ENCODE measurements around the gene SERINC5. TPM values are rescaled to one million over a fixed set of nuclear protein-coding genes. Genes with fewer than 3 reads are reported as not detected.
A peak's percentile ranks its signal among the peaks of the same experiment; 100 is the strongest.

Gene SERINC5
- polyA plus RNA-seq, 1 of the 3 experiments (the other 2 are of a cell fraction) = 4.5 TPM

- Histone ChIP-seq H3K79me2 (ENCODE audit: insufficient read depth) (peaks cover 42% of the 10 kb centered on the region), H3K9me2 (no peaks in the 10 kb centered on the region), H3K27me3 (ENCODE audit: insufficient read depth) (no peaks in the 10 kb centered on the region), H2AFZ (ENCODE audit: low read depth) (peak overlapping the region; percentile 75), H3K9ac (peak overlapping the region; percentile 76; the same call in 1 of the 2 replicates), H3K9me3 (no peaks in the 10 kb centered on the region), H3K4me1 (ENCODE audit: control insufficient read depth in 1 of 2, insufficient read depth in 2 of 2, low read depth in 1 of 2, low read length in 1 of 2) (peaks cover 11 to 12% of the 10 kb centered on the region in 2 experiments), H4K20me1 (ENCODE audit: insufficient read depth) (no peaks in the 10 kb centered on the region), H3K36me3 (replicated peaks in 1 of 2; ENCODE audit: control insufficient read depth in 1 of 2, insufficient read depth in 2 of 2, low read length in 1 of 2) (no peaks in the 10 kb centered on the region), H3K27ac (ENCODE audit: low read depth in 2 of 2, low read length in 1 of 2) (peak overlapping the region; percentile 41 to 64; a peak in 2 of 4 replicates), H3K4me2 (peak overlapping the region; percentile 99), H3F3A (replicated peaks; ENCODE audit: insufficient read depth) (peaks cover 13% of the 10 kb centered on the region), H3K4me3 (ENCODE audit: low read depth in 2 of 2, low read length in 1 of 2) (peak overlapping the region; percentile 79 to 94)
- 10% methylated on average over 20 of the region's 23 CpGs for WGBS (ENCODE audit: low lambda C conversion rate)
- CTCF ChIA-PET = interaction anchor here (0.6 to 5.8 kb wide), 7 partner anchors 10 to 187 kb away, joined by 3 to 32 read pairs (median 3); no protein-coding TSS in a partner anchor
- TF ChIP-seq POLR2AphosphoS5 (IDR thresholded peaks at IDR 0.05; ENCODE audit: low read depth, low read length) (no peak), SIN3A (IDR thresholded peaks at IDR 0.05; ENCODE audit: borderline replicate concordance, low read depth, low read length) (0 out of 2 replicates have a peak, but pooled peaks have one; percentile 15), MXI1 (IDR thresholded peaks at IDR 0.05; ENCODE audit: low read depth, low read length) (peak; percentile 76)
- TF ChIP-seq, protein P1, sequence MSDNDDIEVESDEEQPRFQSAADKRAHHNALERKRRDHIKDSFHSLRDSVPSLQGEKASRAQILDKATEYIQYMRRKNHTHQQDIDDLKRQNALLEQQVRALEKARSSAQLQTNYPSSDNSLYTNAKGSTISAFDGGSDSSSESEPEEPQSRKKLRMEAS (IDR thresholded peaks at IDR 0.05; ENCODE audit: low read depth) = peak; percentile 40; the same call in 1 of the 2 replicates
- POLR2A ChIA-PET = interaction anchor here (1.0 to 2.5 kb wide), 5 partner anchors 44 to 163 kb away, joined by 4 to 11 read pairs (median 4); no protein-coding TSS in a partner anchor
- peak; percentile 42 for DNase-seq
These were observed 949 bp downstream of the SERINC5 start for GRCh38 chr5:80254767-80255430.

GRCh38 chr5:80251636-80252035, 4.2 kb downstream of the SERINC5 start:
- H2AFZ ChIP-seq (ENCODE audit: low read depth) = no peak overlapping the region
- no peaks in the 10 kb centered on the region for H3K36me3 ChIP-seq (replicated peaks in 1 of 2; ENCODE audit: control insufficient read depth in 1 of 2, insufficient read depth in 2 of 2, low read length in 1 of 2)
- peaks cover 15% of the 10 kb centered on the region for H3F3A ChIP-seq (replicated peaks; ENCODE audit: insufficient read depth)
- peaks cover 44% of the 10 kb centered on the region for H3K79me2 ChIP-seq (ENCODE audit: insufficient read depth)
- H3K4me2 ChIP-seq = no peak overlapping the region
- no peak overlapping the region for H3K9ac ChIP-seq
- H3K4me1 ChIP-seq (ENCODE audit: control insufficient read depth in 1 of 2, insufficient read depth in 2 of 2, low read depth in 1 of 2, low read length in 1 of 2) = peaks cover 12 to 14% of the 10 kb centered on the region in 2 experiments; a peak in 3 of 4 replicates
- no peak overlapping the region for H3K27ac ChIP-seq (ENCODE audit: low read depth in 2 of 2, low read length in 1 of 2)
- CTCF ChIA-PET = interaction anchor here (1.1 kb wide), 1 partner anchor 421 kb away, joined by 3 read pairs; no protein-coding TSS in a partner anchor
- no peak for TF ChIP-seq MXI1 (IDR thresholded peaks at IDR 0.05; ENCODE audit: low read depth, low read length)
- TF ChIP-seq USF2 (IDR thresholded peaks at IDR 0.05; ENCODE audit: borderline replicate concordance, low read depth, low read length) = no peak
- TF ChIP-seq SMC3 (IDR thresholded peaks at IDR 0.05; ENCODE audit: low read depth, low read length) = no peak
- TF ChIP-seq RCOR1 (IDR thresholded peaks at IDR 0.05; ENCODE audit: low read length) = no peak
- no peak for TF ChIP-seq GABPA (IDR thresholded peaks at IDR 0.05; ENCODE audit: low read depth)
- no peaks in the 10 kb centered on the region for H4K20me1 ChIP-seq (ENCODE audit: insufficient read depth)
- WGBS (ENCODE audit: low lambda C conversion rate) = 98% methylated on average over 6 of the region's 8 CpGs
- H3K27me3 ChIP-seq (ENCODE audit: insufficient read depth) = no peaks in the 10 kb centered on the region
- H3K4me3 ChIP-seq (ENCODE audit: low read depth in 2 of 2, low read length in 1 of 2) = no peak overlapping the region
- POLR2A ChIA-PET = interaction anchor here (1.0 kb wide), 1 partner anchor 142 kb away, joined by 6 read pairs; no protein-coding TSS in a partner anchor
- H3K9me3 ChIP-seq = no peaks in the 10 kb centered on the region
- no peak for DNase-seq
- H3K9me2 ChIP-seq = no peaks in the 10 kb centered on the region

GRCh38 chr5:80250801-80251200, 5.0 kb downstream of the SERINC5 start:
- Histone ChIP-seq H3K9ac (no peak overlapping the region), H3K27me3 (ENCODE audit: insufficient read depth) (no peaks in the 10 kb centered on the region), H4K20me1 (ENCODE audit: insufficient read depth) (no peaks in the 10 kb centered on the region), H3K4me1 (ENCODE audit: control insufficient read depth in 1 of 2, insufficient read depth in 2 of 2, low read depth in 1 of 2, low read length in 1 of 2) (peaks cover 12 to 17% of the 10 kb centered on the region in 2 experiments; a peak in 3 of 4 replicates), H3K4me2 (no peak overlapping the region), H3K4me3 (ENCODE audit: low read depth in 2 of 2, low read length in 1 of 2) (no peak overlapping the region), H3K27ac (ENCODE audit: low read depth in 2 of 2, low read length in 1 of 2) (no peak overlapping the region), H3K36me3 (replicated peaks in 1 of 2; ENCODE audit: control insufficient read depth in 1 of 2, insufficient read depth in 2 of 2, low read length in 1 of 2) (no peaks in the 10 kb centered on the region), H2AFZ (ENCODE audit: low read depth) (no peak overlapping the region), H3K9me3 (no peaks in the 10 kb centered on the region), H3K79me2 (ENCODE audit: insufficient read depth) (peaks cover 48% of the 10 kb centered on the region), H3F3A (replicated peaks; ENCODE audit: insufficient read depth) (peaks cover 11% of the 10 kb centered on the region), H3K9me2 (no peaks in the 10 kb centered on the region)
- no peak for DNase-seq
- ChIA-PET CTCF (no interaction called here), POLR2A (no interaction called here)
- WGBS (ENCODE audit: low lambda C conversion rate) = 86% methylated on average over 7 of the region's 7 CpGs
- TF ChIP-seq USF1 (IDR thresholded peaks at IDR 0.05; ENCODE audit: borderline replicate concordance, low read depth) (no peak), EP300 (IDR thresholded peaks at IDR 0.05; ENCODE audit: borderline replicate concordance in 1 of 2, low read depth in 1 of 2, low read length in 1 of 2) (no peak), TAF1 (IDR thresholded peaks at IDR 0.05; ENCODE audit: borderline replicate concordance, low read depth, low read length) (no peak), NRF1 (IDR thresholded peaks at IDR 0.05; ENCODE audit: low read depth, low read length) (no peak), JUND (IDR thresholded peaks at IDR 0.05) (no peak), REST (IDR thresholded peaks at IDR 0.05; ENCODE audit: low read depth, low read length) (no peak), SMC3 (IDR thresholded peaks at IDR 0.05; ENCODE audit: low read depth, low read length) (no peak), CHD2 (IDR thresholded peaks at IDR 0.05; ENCODE audit: low read length, partially characterized antibody) (no peak)
